Suprapubic skin (tissue), 4 donors: ENCODE results near the gene SEPTIN5. TPM values are rescaled to one million over a fixed set of nuclear protein-coding genes. Genes with fewer than 3 reads are reported as not detected.

Experiments used
- DNase-seq, 2 donors: peaks; one replicate each; pipeline ENCODE4 v3.0.0-alpha.2; 2019; ENCODE audit warnings: low spot score in 2 of 2
- H3K27ac ChIP-seq: fragments of 200-600 bp; sonication (generic); one replicate; pipeline ENCODE4 v1.5.1; 2019
- H3K27me3 ChIP-seq: fragments of 200-600 bp; sonication (generic); one replicate; pipeline ENCODE4 v1.5.1; 2019
- H3K36me3 ChIP-seq: fragments of 200-600 bp; sonication (generic); one replicate; pipeline ENCODE4 v1.5.1; 2019
- H3K4me1 ChIP-seq: fragments of 200-600 bp; sonication (generic); one replicate; pipeline ENCODE4 v1.5.1; 2019
- H3K4me3 ChIP-seq: fragments of 200-600 bp; sonication (generic); one replicate; pipeline ENCODE4 v1.5.1; 2019; ENCODE audit warnings: mild to moderate bottlenecking
- H3K9me3 ChIP-seq: fragments of 200-600 bp; sonication (generic); one replicate; pipeline ENCODE4 v1.5.1; 2019
- CTCF ChIP-seq, 2 donors: fragments of 200-600 bp in 1 of 2; fragments of 450-650 bp in 1 of 2; sonication (generic) in 1 of 2; IDR thresholded peaks; one replicate each; pipeline ENCODE4 v1.5.1; 2016 to 2019; ENCODE audit warnings: antibody characterized with exemption in 2 of 2, mild to moderate bottlenecking in 1 of 2, moderate library complexity in 1 of 2
- EP300 ChIP-seq: sonication (generic); formaldehyde crosslinking; IDR thresholded peaks from one replicate; pipeline ENCODE4 v1.6.1; 2017; ENCODE audit warnings: antibody characterized with exemption
- POLR2A ChIP-seq, 2 donors: fragments of 450-650 bp; IDR thresholded peaks; one replicate each; pipeline ENCODE4 v1.6.1; 2017; ENCODE audit warnings: antibody characterized with exemption in 2 of 2, mild to moderate bottlenecking in 2 of 2, moderate library complexity in 2 of 2
- POLR2AphosphoS5 ChIP-seq, 3 donors: sonication (generic); formaldehyde crosslinking; IDR thresholded peaks; one replicate each; pipeline ENCODE4 v1.6.1; 2017; ENCODE audit warnings: antibody characterized with exemption in 3 of 3
- WGBS: methylation state at CpG from one replicate; pipeline ENCODE4 v1.1.5; 2018; 5-methylcytosine and 5-hydroxymethylcytosine counted together
- total RNA-seq, 4 donors: library from RNA; depleted of rRNA; stranded (reverse); fragments of >200 nt; gene quantifications; one replicate each; pipeline ENCODE4 v1.1.0, GENCODE V29; 2016

SEPTIN5 gene
- total RNA-seq, 4 donors from 2014 or later, result 89.0 to 147 (median 129) TPM

DNA sequence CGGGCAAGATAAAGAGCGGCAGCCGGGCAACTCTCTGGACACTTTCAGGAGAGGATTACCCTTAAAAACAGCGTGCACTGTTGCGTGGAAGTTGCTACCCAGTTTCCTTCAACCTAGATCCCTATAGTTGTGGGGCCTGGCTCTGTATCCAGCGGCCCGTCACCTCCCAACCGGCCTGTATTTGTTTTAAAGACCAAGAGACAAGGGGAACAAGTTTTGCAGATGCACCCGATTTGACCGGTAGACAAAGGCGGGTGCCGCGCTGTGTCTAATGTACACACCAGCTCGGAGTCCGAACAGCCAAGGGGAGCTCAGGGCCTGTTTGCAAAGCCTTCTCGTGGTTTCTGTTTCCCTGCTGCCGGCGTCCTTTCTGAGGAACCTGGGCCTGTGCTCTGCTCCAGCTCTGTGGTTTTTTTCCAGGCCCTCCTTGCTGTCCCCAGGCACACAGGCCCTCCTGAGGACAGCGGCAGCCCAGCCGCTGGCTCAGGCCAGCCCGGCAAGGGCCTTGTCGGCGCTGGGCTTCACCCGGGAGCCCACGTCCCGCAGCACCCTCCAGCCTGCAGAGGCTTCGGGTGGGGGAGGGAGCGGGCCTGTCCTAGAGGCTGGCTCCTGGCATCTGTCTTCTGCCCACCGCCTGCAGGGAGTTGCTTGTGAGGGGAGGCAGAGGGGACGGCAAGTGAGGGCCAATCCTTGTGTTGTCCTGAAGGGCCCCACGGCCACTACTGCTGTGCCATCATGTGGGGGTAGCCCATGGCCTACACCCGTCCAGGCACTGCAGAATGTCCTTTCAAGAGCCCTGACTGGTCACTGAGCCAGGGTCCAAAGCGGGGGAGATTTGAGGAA is 47.6 kb downstream of the SEPTIN5 start:
- Histone ChIP-seq H3K4me1 (peaks cover 67% of the 10 kb centered on the region), H3K27ac (peak overlapping the region; percentile 39), H3K36me3 (no peaks in the 10 kb centered on the region), H3K4me3 (peak overlapping the region; percentile 51), H3K9me3 (no peaks in the 10 kb centered on the region), H3K27me3 (peaks cover 42% of the 10 kb centered on the region)
- 80% methylated on average over 20 of the region's 33 CpGs for WGBS
- no peak for DNase-seq
- no peak for TF ChIP-seq POLR2A (IDR thresholded peaks at IDR 0.05)

- Histone ChIP-seq H3K27ac (peak overlapping the region; percentile 39), H3K9me3 (no peaks in the 10 kb centered on the region), H3K36me3 (no peaks in the 10 kb centered on the region), H3K27me3 (peaks cover 45% of the 10 kb centered on the region), H3K4me3 (peak overlapping the region; percentile 51), H3K4me1 (peaks cover 66% of the 10 kb centered on the region)
- WGBS, result 88% methylated on average over 34 of the region's 34 CpGs
- DNase-seq, result no peak
- TF ChIP-seq EP300, result no peak
- no peak for TF ChIP-seq POLR2AphosphoS5 (IDR thresholded peaks at IDR 0.05)
These were observed 48.5 kb downstream of the SEPTIN5 start for GRCh38 chr22:19762568-19763457.

DNA sequence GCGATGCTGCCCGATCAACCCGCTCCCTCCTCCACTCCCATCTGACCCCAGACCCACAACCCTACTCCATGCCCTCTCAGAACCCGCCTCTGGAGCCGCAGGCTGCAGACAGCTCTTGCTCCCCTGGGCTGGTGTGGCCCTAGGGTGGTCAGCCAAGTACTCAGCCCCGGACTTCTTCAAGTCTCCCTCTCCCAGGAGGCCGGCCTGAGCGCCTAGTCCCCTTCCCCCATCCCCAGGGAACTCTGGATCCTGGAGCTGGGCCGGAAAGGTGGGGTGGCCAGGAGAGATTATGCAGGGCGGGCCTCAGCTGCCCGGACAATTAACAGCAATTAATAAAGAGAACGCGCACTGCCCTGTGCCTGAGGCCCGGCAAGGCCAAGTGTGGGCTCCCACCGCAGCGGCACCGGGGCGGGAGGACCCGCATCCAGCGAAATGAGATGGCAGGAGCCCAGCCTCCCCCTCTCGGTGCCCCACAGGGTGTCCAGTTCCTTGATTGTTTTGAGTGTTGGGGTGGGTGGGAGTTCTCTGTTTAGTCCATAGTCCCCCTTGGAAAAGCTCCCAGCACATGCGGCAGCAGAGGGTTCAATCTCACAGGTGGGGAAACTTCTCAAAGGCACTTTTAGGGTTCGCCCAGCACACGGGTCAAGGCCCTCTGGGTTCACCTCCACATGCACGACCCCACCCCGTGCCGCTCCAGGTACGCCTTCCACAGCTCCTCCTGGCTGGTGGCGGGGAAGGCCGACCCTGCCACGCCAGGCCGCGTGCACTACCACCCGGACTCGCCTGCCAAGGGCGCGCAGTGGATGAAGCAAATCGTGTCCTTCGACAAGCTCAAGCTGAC is 49.4 kb downstream of the SEPTIN5 start:
- WGBS, result 82% methylated on average over 27 of the region's 39 CpGs
- Histone ChIP-seq H3K9me3 (no peaks in the 10 kb centered on the region), H3K27ac (no peak overlapping the region), H3K36me3 (no peaks in the 10 kb centered on the region), H3K4me1 (peaks cover 67% of the 10 kb centered on the region), H3K4me3 (peak overlapping the region; percentile 51), H3K27me3 (peaks cover 45% of the 10 kb centered on the region)
- DNase-seq, result no peak
- TF ChIP-seq POLR2AphosphoS5 (IDR thresholded peaks at IDR 0.05), result no peak
- no peak for TF ChIP-seq EP300
- no peak for TF ChIP-seq POLR2A (IDR thresholded peaks at IDR 0.05)
- no peak for TF ChIP-seq CTCF (IDR thresholded peaks at IDR 0.05)

DNA sequence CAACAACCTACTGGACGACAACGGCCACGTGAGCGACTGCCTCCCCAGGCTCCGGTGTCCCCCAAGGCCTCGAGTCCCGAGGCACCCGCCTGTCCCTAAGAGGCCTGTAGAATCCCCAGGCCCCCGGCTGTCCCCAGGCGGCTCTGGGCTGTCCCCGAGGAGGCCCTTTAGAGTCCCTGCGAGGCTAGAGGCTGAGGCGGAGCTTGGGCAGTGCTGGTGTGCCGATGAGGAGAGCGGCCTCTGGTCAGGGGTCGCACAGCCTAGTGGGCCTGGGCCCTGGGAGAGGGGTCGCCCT is 49.9 kb downstream of the SEPTIN5 start:
- H3K27ac ChIP-seq, result no peak overlapping the region
- TF ChIP-seq POLR2A (IDR thresholded peaks at IDR 0.05) (no peak), EP300 (no peak), POLR2AphosphoS5 (IDR thresholded peaks at IDR 0.05) (no peak), CTCF (IDR thresholded peaks at IDR 0.05) (no peak)
- no peaks in the 10 kb centered on the region for H3K36me3 ChIP-seq
- H3K9me3 ChIP-seq, result no peaks in the 10 kb centered on the region
- 87% methylated on average over 10 of the region's 17 CpGs for WGBS
- H3K4me3 ChIP-seq, result no peak overlapping the region
- peaks cover 62% of the 10 kb centered on the region for H3K4me1 ChIP-seq
- no peak for DNase-seq
- peaks cover 45% of the 10 kb centered on the region for H3K27me3 ChIP-seq

- peak overlapping the region; percentile 48 for H3K4me3 ChIP-seq
- no peak for DNase-seq
- peaks cover 55% of the 10 kb centered on the region for H3K4me1 ChIP-seq
- no peaks in the 10 kb centered on the region for H3K9me3 ChIP-seq
- 81% methylated on average over 24 of the region's 25 CpGs for WGBS
- peaks cover 39% of the 10 kb centered on the region for H3K27me3 ChIP-seq
- TF ChIP-seq EP300 (no peak), POLR2A (IDR thresholded peaks at IDR 0.05) (no peak), CTCF (IDR thresholded peaks at IDR 0.05) (no peak), POLR2AphosphoS5 (IDR thresholded peaks at IDR 0.05) (no peak)
- H3K27ac ChIP-seq, result no peak overlapping the region
- no peaks in the 10 kb centered on the region for H3K36me3 ChIP-seq
These were observed 50.6 kb downstream of the SEPTIN5 start for GRCh38 chr22:19764636-19765476.
